Measurements from ENCODE around the gene PIGS. TPM values are rescaled to one million over a fixed set of nuclear protein-coding genes. Genes with fewer than 3 reads are reported as not detected.
A peak's percentile ranks its signal among the peaks of the same experiment; 100 is the strongest.

The PIGS gene
- total and polyA plus RNA-seq, 2 donors (not counting 1 experiment from before 2014, with no cell fraction given) = 44.1 to 55.1 TPM

- ChIA-PET CTCF (interaction anchor here (0.6 to 2.2 kb wide), 4 partner anchors 20 to 61 kb away, joined by 3 to 7 read pairs (median 4); partner anchors contain the start of gene SPAG5), POLR2A (no interaction called here)
- intact Hi-C loops (cut with micrococcal nuclease) = no loop called here
- ATAC-seq (ENCODE audit: low read depth) (no peak), DNase-seq (no peak)
- Histone ChIP-seq H3K27me3 (replicated peaks in 1 of 4; ENCODE audit: control extremely low read depth in 1 of 4, control insufficient read depth in 3 of 4, insufficient read depth in 4 of 4, low read length in 3 of 4) (no peaks in the 10 kb centered on the region), H2AFZ (ENCODE audit: insufficient read depth, low read depth, low read length, poor library complexity, severe bottlenecking) (no peak overlapping the region), H3K4me2 (replicated peaks; ENCODE audit: low read depth, low read length, poor library complexity, severe bottlenecking) (no peak overlapping the region), H3K79me2 (ENCODE audit: control insufficient read depth, insufficient read depth, low read length) (peaks cover 34% of the 10 kb centered on the region), H3K27ac (ENCODE audit: low read length in 2 of 2) (no peak overlapping the region), H4K20me1 (ENCODE audit: control insufficient read depth, insufficient read depth, low read length, poor library complexity, severe bottlenecking) (peaks cover 21% of the 10 kb centered on the region), H3K4me3 (ENCODE audit: control extremely low read depth in 1 of 5, extremely low read depth in 1 of 5, insufficient read depth in 1 of 5, low read depth in 2 of 5, low read length in 4 of 5) (no peak overlapping the region), H3K9ac (ENCODE audit: low read length) (no peak overlapping the region), H3K9me3 (ENCODE audit: control extremely low read depth in 1 of 3, control insufficient read depth in 2 of 3, insufficient read depth in 1 of 3, low read length in 2 of 3) (no peaks in the 10 kb centered on the region), H3K4me1 (ENCODE audit: control insufficient read depth in 2 of 2, insufficient read depth in 2 of 2, low read length in 2 of 2) (peaks cover 24 to 25% of the 10 kb centered on the region in 2 donors), H3K36me3 (replicated peaks in 1 of 2; ENCODE audit: control extremely low read depth in 1 of 2, control insufficient read depth in 1 of 2, extremely low read depth in 1 of 2, insufficient read depth in 2 of 2, low read length in 1 of 2) (peaks cover 24 to 62% of the 10 kb centered on the region in 2 experiments)
- no peak for TF ChIP-seq EZH2 (IDR thresholded peaks at IDR 0.05; ENCODE audit: borderline replicate concordance, insufficient read depth, low read depth, low read length, poor library complexity, severe bottlenecking)
- TF ChIP-seq, protein P1, sequence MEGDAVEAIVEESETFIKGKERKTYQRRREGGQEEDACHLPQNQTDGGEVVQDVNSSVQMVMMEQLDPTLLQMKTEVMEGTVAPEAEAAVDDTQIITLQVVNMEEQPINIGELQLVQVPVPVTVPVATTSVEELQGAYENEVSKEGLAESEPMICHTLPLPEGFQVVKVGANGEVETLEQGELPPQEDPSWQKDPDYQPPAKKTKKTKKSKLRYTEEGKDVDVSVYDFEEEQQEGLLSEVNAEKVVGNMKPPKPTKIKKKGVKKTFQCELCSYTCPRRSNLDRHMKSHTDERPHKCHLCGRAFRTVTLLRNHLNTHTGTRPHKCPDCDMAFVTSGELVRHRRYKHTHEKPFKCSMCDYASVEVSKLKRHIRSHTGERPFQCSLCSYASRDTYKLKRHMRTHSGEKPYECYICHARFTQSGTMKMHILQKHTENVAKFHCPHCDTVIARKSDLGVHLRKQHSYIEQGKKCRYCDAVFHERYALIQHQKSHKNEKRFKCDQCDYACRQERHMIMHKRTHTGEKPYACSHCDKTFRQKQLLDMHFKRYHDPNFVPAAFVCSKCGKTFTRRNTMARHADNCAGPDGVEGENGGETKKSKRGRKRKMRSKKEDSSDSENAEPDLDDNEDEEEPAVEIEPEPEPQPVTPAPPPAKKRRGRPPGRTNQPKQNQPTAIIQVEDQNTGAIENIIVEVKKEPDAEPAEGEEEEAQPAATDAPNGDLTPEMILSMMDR (IDR thresholded peaks at IDR 0.05) = no peak
- Mint-ChIP-seq H3K4me3 (no peak overlapping the region), H3K27me3 (no peaks in the 10 kb centered on the region), H3K9me3 (ENCODE audit: insufficient read depth) (no peaks in the 10 kb centered on the region), H3K4me1 (peaks cover 25% of the 10 kb centered on the region), H3K27ac (no peak overlapping the region)
- WGBS (ENCODE audit: insufficient coverage) = 94% methylated on average over 2 of the region's 3 CpGs
These were observed 16.3 kb downstream of the PIGS start for GRCh38 chr17:28555022-28555421.

DNA sequence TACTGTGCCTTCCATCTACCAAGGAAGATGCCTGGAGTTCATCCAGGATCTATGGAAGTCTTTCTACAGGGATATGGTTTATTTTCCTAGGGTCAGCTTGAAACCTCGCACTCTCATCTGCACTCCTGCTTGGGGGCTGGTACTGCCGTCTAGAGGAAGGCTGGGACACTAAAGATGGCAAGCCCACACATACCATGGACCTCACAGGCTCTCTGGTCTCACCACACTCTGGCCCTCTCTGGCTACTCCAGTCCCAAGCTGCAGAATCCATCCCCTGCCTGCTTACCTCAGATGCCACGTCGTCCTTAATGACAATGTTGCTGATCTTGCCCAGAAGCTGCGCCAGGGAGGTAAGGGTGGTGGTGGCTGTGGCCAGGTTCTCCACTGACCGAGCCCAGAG lies 16.8 kb downstream of the PIGS start:
- no peak overlapping the region for H3K4me3 Mint-ChIP-seq
- ATAC-seq (ENCODE audit: low read depth) (no peak), DNase-seq (peak; percentile 36)
- Histone ChIP-seq H3K9me3 (ENCODE audit: control extremely low read depth in 1 of 3, control insufficient read depth in 2 of 3, insufficient read depth in 1 of 3, low read length in 2 of 3) (no peaks in the 10 kb centered on the region), H3K4me2 (replicated peaks; ENCODE audit: low read depth, low read length, poor library complexity, severe bottlenecking) (no peak overlapping the region), H3K27ac (ENCODE audit: low read length in 2 of 2) (no peak overlapping the region), H2AFZ (ENCODE audit: insufficient read depth, low read depth, low read length, poor library complexity, severe bottlenecking) (no peak overlapping the region), H3K9ac (ENCODE audit: low read length) (no peak overlapping the region), H3K4me1 (ENCODE audit: control insufficient read depth in 2 of 2, insufficient read depth in 2 of 2, low read length in 2 of 2) (peaks cover 28 to 30% of the 10 kb centered on the region in 2 donors), H3K4me3 (ENCODE audit: control extremely low read depth in 1 of 5, extremely low read depth in 1 of 5, insufficient read depth in 1 of 5, low read depth in 2 of 5, low read length in 4 of 5) (no peak overlapping the region), H3K27me3 (replicated peaks in 1 of 4; ENCODE audit: control extremely low read depth in 1 of 4, control insufficient read depth in 3 of 4, insufficient read depth in 4 of 4, low read length in 3 of 4) (no peaks in the 10 kb centered on the region), H3K36me3 (replicated peaks in 1 of 2; ENCODE audit: control extremely low read depth in 1 of 2, control insufficient read depth in 1 of 2, extremely low read depth in 1 of 2, insufficient read depth in 2 of 2, low read length in 1 of 2) (peaks cover 24 to 58% of the 10 kb centered on the region in 2 experiments), H4K20me1 (ENCODE audit: control insufficient read depth, insufficient read depth, low read length, poor library complexity, severe bottlenecking) (peaks cover 16% of the 10 kb centered on the region), H3K79me2 (ENCODE audit: control insufficient read depth, insufficient read depth, low read length) (peaks cover 29% of the 10 kb centered on the region)
- no peaks in the 10 kb centered on the region for H3K27me3 Mint-ChIP-seq
- intact Hi-C loops (cut with micrococcal nuclease) = no loop called here
- ChIA-PET CTCF (interaction anchor here (0.6 to 2.2 kb wide), 5 partner anchors 20 to 138 kb away, joined by 3 to 7 read pairs (median 4); partner anchors contain the start of gene SPAG5), POLR2A (no interaction called here)
- TF ChIP-seq EZH2 (IDR thresholded peaks at IDR 0.05; ENCODE audit: borderline replicate concordance, insufficient read depth, low read depth, low read length, poor library complexity, severe bottlenecking) = no peak
- TF ChIP-seq, protein P1 (IDR thresholded peaks at IDR 0.05) = peak; percentile 24
- peak overlapping the region; percentile 32 for H3K27ac Mint-ChIP-seq
- 96% methylated on average over 6 of the region's 6 CpGs for WGBS (ENCODE audit: insufficient coverage)
- peaks cover 30% of the 10 kb centered on the region for H3K4me1 Mint-ChIP-seq
- no peaks in the 10 kb centered on the region for H3K9me3 Mint-ChIP-seq (ENCODE audit: insufficient read depth)
